ENCODE results near the gene PCSK5. TPM values are rescaled to one million over a fixed set of nuclear protein-coding genes. Genes with fewer than 3 reads are reported as not detected.

The PCSK5 gene
- total RNA-seq, 4 donors from 2014 or later, result 6.5 to 24.3 (median 12.4) TPM

DNA sequence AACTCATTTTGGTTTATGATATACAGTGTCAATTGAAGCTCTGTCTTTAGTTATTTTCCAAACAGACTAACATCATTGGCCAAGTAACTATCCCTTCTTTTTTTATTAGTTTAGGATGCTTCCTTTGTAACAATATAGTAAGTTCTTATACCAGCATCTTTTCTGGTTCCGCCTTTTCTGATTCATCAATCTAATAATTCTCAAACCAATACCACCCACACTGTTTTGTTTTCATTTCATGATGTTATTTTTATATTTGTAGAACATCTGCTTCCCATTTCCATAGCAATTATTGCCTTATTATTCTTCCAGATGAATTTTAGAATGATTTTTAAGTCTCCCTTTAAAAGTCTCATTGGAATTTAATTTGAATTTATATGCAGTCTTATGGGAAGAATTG is 285.7 kb downstream of the PCSK5 start:
- H3K36me3 ChIP-seq, result no peaks in the 10 kb centered on the region
- H3K27me3 ChIP-seq, result no peaks in the 10 kb centered on the region
- no peak for DNase-seq
- no peak for TF ChIP-seq POLR2A (IDR thresholded peaks at IDR 0.05)
- TF ChIP-seq, protein P1, sequence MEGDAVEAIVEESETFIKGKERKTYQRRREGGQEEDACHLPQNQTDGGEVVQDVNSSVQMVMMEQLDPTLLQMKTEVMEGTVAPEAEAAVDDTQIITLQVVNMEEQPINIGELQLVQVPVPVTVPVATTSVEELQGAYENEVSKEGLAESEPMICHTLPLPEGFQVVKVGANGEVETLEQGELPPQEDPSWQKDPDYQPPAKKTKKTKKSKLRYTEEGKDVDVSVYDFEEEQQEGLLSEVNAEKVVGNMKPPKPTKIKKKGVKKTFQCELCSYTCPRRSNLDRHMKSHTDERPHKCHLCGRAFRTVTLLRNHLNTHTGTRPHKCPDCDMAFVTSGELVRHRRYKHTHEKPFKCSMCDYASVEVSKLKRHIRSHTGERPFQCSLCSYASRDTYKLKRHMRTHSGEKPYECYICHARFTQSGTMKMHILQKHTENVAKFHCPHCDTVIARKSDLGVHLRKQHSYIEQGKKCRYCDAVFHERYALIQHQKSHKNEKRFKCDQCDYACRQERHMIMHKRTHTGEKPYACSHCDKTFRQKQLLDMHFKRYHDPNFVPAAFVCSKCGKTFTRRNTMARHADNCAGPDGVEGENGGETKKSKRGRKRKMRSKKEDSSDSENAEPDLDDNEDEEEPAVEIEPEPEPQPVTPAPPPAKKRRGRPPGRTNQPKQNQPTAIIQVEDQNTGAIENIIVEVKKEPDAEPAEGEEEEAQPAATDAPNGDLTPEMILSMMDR (IDR thresholded peaks at IDR 0.05), result no peak
- intact Hi-C loops (cut with DNase I; ENCODE audit: low total_unique reads), result no loop called here
- H3K9me3 ChIP-seq, result no peaks in the 10 kb centered on the region
- H3K4me3 ChIP-seq, result no peak overlapping the region
- H3K4me1 ChIP-seq, result no peaks in the 10 kb centered on the region
- H3K27ac ChIP-seq, result no peak overlapping the region

DNA sequence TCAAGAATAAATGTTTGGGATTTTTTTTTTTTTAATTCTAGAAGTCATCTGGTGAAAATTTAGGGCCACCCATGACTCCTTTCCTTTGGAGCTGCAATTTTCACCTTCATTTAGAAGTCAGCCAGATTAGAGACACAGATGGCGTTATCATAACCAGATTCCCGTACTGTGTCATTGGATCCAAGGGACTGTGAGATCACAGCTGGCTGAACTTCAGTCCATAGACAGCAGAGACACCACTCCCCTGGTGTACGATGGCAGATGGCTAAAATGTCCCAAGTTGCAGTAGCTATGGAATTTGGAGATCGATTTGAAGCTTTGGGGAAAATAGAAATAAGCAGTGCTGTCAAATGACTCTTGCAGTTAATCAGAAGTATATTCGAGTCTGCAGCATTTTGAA is 287.5 kb downstream of the PCSK5 start:
- intact Hi-C loops (cut with DNase I; ENCODE audit: low total_unique reads), result no loop called here
- Histone ChIP-seq H3K9me3 (no peaks in the 10 kb centered on the region), H3K4me1 (no peaks in the 10 kb centered on the region), H3K27me3 (no peaks in the 10 kb centered on the region), H3K27ac (no peak overlapping the region), H3K36me3 (no peaks in the 10 kb centered on the region), H3K4me3 (no peak overlapping the region)
- no peak for TF ChIP-seq POLR2A (IDR thresholded peaks at IDR 0.05)
- TF ChIP-seq, protein P1 (IDR thresholded peaks at IDR 0.05), result no peak
- DNase-seq, result no peak

DNA sequence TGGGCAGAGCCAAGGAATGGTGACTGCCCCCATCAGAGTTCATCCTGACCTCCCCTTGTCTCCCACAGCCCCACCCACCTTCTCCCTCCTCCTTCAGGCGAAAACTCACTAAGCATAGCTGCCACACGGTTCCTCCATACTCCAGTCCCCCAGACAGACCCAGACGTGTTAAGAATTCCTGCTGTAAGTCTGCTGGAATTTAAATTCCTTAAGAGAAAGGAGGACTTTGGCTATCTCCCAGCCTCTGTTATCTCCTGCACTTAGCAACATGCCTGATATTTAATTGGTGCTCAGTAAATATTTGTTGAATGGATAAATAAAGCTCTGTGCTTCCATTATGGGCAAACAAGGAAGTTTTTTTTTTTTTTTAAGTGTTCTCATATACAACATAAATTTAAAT is 290.1 kb downstream of the PCSK5 start:
- Histone ChIP-seq H3K4me3 (no peak overlapping the region), H3K27ac (no peak overlapping the region), H3K4me1 (no peaks in the 10 kb centered on the region), H3K36me3 (no peaks in the 10 kb centered on the region), H3K9me3 (no peaks in the 10 kb centered on the region), H3K27me3 (no peaks in the 10 kb centered on the region)
- no peak for DNase-seq
- TF ChIP-seq POLR2A (IDR thresholded peaks at IDR 0.05), result no peak
- intact Hi-C loops (cut with DNase I; ENCODE audit: low total_unique reads), result no loop called here

DNA sequence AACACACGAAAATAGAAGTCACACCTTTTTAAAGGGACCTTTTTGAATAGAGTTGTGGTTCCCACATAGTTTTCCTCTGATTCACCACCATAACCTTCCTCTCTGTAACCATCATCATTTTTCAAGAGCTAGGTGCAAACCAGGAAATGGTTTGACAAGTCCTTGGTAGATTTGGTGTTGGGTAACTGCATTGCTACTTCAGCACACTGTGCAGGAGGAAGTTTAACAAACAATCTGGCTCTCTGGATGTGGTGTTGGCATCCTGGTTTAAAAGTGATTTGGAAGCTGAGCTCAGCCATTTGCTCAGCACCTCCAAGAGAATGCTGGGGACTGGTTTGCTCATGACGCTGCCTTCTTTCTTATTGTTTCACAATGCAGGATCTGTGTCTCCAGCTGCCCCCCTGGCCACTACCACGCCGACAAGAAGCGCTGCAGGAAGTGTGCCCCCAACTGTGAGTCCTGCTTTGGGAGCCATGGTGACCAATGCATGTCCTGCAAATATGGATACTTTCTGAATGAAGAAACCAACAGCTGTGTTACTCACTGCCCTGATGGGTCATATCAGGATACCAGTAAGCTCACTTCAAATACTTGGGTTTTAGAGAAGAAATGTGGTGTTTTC is 290.7 kb downstream of the PCSK5 start:
- intact Hi-C loops (cut with DNase I; ENCODE audit: low total_unique reads), result no loop called here
- Histone ChIP-seq H3K36me3 (no peaks in the 10 kb centered on the region), H3K27ac (no peak overlapping the region), H3K4me3 (no peak overlapping the region), H3K9me3 (no peaks in the 10 kb centered on the region), H3K27me3 (no peaks in the 10 kb centered on the region), H3K4me1 (no peaks in the 10 kb centered on the region)
- TF ChIP-seq POLR2A (IDR thresholded peaks at IDR 0.05), result no peak
- DNase-seq, result no peak

DNA sequence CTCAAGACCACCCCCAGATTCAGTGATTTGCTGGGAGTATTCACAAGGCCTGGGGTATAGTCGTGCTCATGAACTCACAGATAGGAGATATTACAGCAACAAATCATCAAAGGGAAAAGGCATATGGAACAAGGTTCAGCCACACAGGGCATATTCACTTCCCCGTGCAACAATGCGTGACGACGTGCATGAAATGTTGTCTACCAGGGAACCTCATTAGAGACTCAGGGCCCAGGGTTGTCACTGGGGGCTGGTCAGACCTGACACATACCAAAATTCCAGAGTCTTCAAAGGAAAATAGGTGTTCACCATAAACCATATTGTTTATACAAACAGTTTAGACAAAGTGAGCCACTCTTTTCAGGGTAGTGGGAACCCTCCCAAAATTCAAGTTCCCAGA is 291.3 kb downstream of the PCSK5 start:
- no peaks in the 10 kb centered on the region for H3K36me3 ChIP-seq

DNA sequence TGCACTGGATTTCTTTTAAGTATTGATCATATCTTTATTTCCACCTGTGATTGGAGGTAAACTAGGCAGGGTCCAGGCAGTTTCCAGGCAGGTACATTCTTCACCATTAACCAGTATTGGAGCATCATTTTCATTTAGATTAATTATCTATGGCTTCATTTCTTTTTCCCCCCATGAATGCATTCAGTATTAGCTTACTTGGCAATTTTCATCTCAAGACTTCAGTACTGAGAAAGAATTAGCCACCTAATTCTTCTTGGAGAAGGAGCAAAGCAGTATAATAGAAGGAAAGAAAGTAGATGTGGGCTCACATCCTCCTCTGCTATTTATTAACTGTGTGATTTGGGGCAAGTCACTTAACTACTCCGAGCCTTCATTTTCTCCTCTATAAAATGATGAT is 295.0 kb downstream of the PCSK5 start:
- intact Hi-C loops (cut with DNase I; ENCODE audit: low total_unique reads), result no loop called here
- no peaks in the 10 kb centered on the region for H3K9me3 ChIP-seq
- DNase-seq, result no peak
- TF ChIP-seq, protein P1 (IDR thresholded peaks at IDR 0.05), result no peak
- TF ChIP-seq POLR2A (IDR thresholded peaks at IDR 0.05), result no peak
- no peak overlapping the region for H3K4me3 ChIP-seq
- no peaks in the 10 kb centered on the region for H3K4me1 ChIP-seq
- H3K36me3 ChIP-seq, result no peaks in the 10 kb centered on the region
- no peaks in the 10 kb centered on the region for H3K27me3 ChIP-seq
- H3K27ac ChIP-seq, result no peak overlapping the region

More for the DNA sequence above, 291.3 kb downstream of the PCSK5 start:
- intact Hi-C loops (cut with DNase I; ENCODE audit: low total_unique reads), result no loop called here
- H3K27me3 ChIP-seq, result no peaks in the 10 kb centered on the region
- no peak overlapping the region for H3K4me3 ChIP-seq
- H3K27ac ChIP-seq, result no peak overlapping the region
- no peak for TF ChIP-seq POLR2A (IDR thresholded peaks at IDR 0.05)
- TF ChIP-seq, protein P1 (IDR thresholded peaks at IDR 0.05), result no peak
- H3K9me3 ChIP-seq, result no peaks in the 10 kb centered on the region
- H3K4me1 ChIP-seq, result no peaks in the 10 kb centered on the region
- no peak for DNase-seq
